Measurements from ENCODE around the gene MRPL2.
"Not testable (repeated sequence)": the region's sequence is repeated elsewhere in the genome, so short reads cannot be mapped to it uniquely, and the experiment has no call there.

The MRPL2 gene

DNA sequence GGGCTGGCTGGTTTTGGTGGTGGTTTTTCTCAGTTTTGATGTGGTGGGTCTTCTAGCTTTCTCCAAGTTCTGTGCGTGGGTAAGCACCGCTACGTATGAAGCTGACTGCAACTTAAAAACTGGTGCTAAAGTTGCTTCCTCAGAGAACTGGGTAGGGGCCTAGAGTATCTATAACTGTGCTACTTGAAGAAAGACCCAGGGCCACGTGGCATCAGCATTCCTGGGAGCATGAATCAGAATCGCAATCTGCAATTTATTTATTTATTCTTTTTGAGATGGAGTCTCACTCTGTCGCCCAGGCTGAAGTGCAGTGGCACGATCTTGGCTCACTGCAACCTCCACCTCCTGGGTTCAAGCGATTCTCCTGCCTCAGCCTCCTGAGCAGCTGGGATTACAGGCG, 22.7 kb upstream of the MRPL2 start:
- not testable (repeated sequence) for DNase-seq

DNA sequence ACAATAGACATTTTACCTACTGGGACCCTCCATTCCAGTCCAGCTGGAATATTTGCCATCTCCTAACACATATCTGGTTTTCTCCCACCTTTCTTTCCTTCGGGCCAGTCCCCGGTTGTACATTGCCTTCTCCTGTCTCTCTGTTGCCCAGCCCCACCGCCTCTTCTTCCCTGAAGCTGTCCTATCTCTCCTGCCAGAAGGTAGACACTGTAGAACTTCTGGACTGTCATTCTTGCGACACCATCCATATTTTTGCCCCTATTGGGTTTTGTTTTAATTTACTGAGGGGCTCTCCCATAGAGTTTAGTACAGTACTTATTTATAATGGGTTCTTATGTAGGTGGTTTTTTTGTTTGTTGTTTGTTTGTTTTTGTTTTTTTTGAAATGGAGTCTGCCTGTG, 21.8 kb upstream of the MRPL2 start:
- DNase-seq = no peak

DNA sequence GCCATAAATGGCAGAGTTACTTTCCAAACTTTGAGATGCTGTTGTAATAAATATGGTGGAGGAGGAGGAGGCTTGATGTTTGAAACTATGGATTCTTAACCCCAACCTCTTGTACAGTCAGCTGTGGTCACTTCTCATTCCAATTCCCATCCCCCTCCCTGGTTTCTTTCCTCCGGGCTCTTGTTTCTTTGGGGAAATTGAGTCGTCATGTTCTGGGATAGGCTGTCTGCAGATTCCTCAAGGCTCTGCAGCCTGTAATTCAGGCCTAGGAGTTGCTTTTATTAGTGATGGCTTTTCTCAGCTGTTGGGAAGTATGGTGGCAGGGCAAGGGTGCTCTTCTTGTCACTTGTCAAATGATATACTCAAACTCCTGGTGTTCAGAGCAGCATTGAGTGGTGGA, 19.5 kb upstream of the MRPL2 start:
- no peak for DNase-seq

DNA sequence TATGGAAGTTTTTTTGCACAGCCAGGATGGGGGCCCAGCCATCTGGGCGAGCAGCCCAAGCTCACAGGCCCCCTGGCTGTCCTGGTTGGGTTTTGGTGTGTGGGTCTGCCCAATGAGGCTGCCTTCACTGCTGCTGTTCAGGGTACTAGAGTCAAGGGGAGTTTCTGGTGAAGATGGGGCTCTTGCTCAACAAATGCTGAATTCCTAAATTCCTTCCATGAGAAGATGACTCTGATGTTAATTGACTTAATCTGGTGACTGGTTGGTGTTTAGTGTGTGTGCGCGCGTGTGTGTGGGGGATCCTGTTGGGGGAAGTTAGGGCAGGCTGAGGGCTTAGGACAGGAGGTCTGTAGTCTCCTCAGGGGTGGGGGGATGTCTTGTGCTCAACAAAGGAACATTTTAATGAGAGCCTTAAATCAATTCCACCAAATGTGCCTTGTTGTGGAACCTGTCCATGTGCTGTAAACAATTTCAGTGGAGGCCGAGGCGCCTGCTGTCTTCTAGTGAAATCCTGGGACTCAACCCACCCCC, 18.8 kb upstream of the MRPL2 start:
- DNase-seq = no peak

DNA sequence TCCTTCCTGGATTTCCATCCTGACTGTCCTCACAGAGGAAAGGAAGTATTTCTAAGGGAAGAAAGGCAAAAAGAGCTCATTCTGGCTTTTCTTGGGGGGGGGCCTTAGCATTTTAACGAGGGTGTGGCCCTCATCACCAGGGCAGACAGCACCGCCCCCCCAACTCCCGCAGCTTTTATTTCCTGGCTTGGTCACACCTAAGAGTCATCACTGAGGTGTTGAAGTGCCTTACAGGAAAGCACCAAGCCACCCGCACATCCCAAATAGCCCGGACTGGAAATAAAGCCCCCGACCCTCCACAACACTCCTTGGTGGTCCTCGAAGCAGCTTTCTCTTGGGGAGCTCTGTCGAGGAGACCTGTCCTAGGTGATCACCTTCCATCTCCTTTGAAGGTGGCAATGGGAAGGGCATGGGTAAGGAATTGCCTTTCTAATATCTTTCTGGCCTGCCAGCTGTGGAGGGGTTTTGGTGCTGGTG, 18.1 kb upstream of the MRPL2 start:
- no peak for DNase-seq

DNA sequence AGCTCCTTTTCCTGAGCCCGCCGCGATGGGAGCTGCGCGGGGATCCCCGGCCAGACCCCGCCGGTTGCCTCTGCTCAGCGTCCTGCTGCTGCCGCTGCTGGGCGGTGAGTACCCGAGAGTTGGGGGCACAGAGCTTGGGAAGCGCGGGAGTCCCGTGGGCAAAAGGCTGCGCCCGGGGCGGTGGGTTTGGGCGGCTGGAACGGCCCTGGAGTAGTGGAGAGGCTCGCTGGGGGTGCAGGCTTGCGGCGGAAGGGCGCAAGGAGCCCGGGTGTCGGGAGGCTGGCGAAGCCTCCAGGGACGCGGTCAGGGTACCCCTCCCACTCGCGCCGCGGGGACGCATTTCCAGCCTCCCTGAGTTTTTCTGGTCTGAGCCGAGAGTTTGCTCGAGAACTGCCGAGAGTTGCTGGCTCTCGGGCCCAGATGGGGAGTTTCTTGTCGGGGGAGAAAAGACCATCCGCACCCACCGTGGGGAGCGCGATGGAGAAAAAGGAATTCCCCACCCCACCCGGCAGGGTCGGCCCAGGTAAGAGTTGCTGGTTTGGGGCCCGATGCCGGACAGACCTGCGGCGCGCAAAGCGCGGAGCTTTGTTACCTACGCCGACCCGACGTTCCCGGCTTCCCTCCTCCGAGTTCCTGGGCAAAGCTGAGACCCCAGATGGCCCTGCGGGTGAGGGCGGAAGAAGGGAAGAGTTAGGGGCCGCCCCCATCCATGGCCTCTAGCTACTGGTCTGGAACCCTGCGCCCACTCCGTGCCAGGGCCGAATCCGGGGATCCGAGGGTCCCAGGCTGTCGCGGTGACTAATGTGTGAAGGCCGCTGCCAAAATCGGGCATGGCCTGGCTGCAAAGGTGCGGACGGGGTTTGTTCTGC, 17.5 kb upstream of the MRPL2 start:
- no peak for DNase-seq

DNA sequence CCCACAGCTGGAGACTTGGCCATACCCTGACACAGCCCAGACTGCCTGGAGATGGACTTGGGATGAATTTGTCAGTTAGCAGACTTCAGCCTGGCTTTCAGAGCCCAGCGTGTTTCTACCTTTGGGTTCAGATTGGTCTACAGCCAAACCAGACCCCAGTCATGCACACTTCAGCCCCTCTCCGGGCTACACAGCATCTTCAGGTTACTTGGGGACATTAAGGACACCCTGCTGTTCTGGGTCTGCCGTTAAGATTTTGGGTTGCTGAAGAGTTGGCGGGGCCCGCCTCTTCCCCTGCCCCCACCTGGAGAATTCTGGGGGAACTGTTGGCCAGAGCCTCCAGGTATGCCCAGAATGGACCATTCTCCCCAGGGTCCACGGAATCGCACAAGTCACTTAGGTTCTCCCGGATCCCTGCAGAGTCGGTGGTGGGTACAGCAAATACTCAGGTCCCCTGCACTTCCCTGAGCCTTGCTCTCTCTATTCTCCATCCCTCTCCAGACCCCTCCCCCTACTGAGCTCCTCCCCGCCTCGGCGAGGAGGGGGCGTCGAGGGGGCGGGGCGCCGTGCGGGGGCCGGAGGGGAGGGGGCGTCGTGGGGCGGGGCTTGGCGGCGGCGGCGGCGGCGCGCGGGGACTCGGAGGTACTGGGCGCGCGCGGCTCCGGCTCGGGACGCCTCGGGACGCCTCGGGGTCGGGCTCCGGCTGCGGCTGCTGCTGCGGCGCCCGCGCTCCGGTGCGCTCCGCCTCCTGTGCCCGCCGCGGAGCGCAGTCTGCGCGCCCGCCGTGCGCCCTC, 16.6 kb upstream of the MRPL2 start, which contains the start of gene PTK7:
TSS of gene PTK7 (plus strand) at position 645 of the 794 bp plus-strand sequence. CDS start 175 bp downstream, outside the sequence.
- DNase-seq = peak; percentile 34 to 48

DNA sequence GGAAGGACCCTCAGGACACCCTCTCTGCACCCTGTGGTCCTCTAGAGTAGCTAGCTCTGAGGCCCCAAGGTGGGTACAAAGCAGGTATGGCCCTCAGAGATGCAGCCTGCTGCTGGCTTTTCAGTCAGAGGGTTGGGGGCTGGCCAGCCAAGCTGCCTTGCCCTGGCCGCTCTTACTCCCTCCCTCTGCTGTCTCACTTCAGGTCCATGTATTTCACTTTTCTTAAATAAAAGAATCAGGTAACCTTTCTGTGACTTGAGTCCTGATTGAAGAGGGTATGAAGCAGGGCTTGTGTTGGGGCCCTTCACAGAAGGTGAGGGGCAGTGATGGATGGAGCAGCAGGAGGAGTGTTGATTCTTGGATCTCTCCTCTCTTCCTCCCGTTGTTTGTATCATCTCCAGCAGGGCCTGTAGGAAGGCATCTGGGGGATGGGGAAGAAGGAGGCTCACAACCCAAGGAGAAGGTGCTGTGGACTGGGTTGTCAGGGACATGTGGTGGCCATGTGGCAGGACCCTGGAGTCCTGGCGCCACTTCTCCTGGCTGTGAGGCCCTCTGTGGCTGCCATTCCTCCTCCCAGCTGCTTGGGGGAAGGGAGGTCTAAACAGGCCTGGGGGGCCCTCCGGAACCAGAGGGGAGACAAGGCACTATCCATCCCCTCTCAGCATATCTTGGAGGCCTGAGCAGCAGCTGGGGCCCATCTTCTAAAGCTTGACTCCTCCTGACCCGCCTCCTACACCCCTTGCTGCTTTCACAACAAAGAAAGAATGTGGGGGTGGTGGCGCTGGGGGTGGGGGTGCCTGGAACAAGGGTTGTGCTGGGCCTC, 15.8 kb upstream of the MRPL2 start:
- no peak for DNase-seq

DNA sequence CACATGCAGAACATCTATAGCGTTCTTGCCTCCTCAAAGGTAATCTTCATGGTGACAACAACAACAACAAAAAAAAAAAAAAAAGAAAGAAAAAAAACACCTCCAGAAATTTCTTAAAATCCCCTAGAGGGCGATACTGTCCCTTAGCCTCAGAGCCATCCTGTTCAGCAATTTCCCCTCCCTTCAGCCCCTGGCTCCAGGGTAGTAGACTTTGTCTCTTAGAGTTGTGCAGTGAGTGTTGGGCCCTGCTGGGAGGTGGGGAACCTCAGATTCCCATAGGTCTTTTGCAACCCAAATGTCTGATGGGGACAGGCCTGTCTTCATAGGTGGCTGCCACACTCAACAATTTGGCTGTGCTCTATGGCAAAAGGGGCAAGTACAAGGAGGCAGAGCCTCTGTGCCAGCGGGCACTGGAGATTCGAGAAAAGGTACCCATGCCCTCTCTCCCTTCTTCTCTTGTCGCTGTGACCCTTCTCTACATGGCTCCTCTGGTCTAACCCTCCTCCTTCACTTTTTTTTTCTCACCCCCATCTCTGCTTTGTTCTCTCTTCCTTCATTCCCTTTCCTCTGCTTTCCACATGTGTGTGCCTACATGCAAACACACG, 10.9 kb upstream of the MRPL2 start:
- DNase-seq = no peak

DNA sequence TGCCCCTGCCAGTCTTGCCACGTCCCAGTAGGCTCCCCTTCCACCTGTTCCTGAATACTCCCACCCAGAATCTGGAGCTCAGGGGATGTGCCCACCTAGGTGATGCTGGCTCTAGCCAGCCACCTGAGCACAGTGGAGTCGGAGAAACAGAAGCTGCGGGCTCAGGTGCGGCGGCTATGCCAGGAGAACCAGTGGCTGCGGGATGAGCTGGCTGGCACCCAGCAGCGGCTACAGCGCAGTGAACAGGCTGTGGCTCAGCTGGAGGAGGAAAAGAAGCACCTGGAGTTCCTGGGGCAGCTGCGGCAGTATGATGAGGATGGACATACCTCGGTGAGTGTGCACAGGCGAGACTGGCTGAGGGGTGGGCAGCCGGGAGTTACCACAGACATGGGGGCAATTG, 3.6 kb upstream of the MRPL2 start:
- DNase-seq = no peak

DNA sequence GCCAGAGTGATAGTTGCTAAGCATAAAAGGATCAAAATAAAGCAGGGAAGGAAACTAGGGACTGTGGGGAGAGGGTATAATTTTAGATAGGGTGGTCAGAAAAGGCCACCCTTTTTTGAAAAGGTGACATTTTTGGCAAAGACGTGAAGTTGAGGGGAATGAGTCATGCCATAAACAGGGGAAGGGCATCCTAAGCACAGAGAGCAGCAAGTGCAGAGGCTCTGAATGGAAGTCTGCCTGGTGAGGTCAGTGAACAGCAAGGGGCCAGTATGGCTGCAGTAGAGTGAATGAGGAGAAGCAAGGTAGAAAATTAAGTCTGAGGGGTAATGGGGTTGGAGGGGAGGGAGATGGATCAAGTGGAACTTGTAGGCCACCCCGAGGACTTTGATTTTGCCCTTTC, 2.6 kb upstream of the MRPL2 start:
- no peak for DNase-seq

DNA sequence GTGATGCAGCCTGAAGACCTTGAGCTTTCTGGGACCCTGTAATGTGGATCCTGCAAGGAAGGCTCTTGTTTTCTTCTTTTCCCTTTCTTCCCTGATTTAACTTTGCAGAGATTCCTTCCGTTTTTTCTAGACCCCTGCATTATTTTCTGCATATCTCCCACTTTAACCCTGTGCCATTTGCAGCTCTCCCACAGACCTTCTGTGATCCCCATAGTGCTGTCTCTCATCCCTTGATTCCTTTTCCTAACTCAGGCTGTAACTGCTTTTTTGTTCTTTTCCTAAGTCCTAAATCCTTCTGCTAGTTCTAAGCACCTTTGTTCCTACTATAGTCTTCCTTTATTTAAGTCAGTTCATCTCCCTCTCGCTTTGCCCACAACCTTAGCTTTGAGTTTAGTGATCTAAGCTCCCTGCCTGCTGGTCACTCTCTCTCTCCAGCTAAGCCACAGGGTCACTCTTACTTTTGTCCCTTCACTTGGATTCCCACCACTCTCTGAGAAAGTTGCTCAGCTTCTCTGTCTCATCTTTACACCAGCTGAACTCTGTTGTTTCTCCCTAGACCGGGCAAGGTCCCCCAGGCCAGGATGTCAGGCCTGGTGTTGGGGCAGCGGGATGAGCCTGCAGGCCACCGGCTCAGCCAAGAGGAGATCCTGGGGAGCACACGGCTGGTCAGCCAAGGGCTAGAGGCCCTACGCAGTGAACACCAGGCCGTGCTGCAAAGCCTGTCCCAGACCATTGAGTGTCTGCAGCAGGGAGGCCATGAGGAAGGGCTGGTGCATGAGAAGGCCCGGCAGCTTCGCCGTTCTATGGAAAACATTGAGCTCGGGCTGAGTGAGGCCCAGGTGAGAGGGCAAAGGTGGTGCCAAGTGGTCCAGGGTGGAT, 1.8 kb upstream of the MRPL2 start:
- DNase-seq = no peak

DNA sequence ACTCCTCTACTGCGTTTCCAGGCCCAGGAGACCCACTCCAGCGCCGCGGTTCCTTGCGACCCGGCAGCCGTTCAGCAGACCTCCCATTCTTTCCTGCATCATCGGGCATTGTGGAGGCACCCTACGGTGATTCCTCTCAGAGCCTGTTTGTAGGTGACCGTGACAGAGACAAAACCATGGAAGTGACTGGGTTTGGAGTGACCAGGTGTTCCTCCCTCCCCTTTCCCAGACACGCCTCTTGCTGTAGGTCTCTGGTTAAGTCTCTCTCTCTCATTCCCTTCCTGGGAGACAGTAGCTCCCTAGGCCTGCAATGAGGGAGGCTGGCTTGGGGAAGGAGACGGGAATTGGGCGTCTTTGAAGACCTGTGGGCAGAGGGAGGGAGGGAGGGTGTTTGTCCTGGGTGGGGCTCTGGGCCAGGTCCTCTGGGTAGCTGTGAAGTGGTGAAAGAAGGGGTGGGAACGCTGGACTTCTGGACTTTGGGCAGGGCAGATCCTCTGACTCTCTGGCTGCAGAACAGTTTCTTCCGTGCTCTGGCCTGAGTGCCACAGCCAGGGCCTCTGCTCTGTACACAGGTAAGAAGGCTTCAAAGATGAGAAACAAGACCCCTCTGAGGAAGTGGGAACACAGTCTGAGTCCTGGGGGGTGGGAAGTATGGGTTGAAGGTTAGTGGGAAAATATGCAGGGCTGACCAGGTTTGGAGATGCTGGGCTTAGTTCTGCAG, 960 bp upstream of the MRPL2 start:
- DNase-seq = no peak

DNA sequence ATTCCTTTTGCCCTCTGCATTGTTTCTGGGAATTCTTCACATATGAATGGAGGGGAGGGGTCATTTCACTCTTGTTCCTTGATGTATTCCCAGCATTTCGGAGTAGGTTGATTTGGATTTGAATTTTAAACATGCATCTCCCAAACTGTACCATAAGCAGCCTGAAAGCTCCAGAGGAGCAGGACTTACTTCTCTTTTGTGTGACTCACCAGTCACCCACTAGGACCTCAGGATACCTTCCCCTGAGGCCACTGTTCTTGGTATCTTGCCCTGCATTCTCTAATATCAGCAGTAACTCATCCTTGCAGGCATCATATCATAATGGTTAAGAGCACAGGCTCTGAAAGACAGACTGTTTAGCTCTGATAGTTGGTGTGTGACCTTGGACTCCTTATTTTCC, 703 bp downstream of the MRPL2 start:
- no peak for DNase-seq

DNA sequence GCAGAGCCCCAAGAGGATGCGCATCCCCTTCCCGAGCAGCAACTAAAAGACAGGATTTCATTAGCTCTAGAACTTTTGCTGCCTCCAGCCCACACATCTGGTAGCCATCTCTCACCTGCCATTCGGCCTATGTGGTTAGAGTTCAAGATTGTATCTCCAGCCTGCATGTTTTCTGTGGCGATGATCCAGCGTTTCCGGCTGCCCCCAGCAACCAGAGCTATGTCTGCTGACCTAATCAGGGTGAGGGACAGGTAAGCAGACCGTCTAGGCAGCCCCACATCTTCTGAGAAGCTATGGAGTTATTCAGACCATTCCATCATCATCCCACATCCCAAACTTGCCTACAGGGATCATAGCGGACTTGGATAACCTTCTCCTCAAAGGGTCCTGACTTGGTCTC, 3.3 kb downstream of the MRPL2 start:
- DNase-seq = no peak

DNA sequence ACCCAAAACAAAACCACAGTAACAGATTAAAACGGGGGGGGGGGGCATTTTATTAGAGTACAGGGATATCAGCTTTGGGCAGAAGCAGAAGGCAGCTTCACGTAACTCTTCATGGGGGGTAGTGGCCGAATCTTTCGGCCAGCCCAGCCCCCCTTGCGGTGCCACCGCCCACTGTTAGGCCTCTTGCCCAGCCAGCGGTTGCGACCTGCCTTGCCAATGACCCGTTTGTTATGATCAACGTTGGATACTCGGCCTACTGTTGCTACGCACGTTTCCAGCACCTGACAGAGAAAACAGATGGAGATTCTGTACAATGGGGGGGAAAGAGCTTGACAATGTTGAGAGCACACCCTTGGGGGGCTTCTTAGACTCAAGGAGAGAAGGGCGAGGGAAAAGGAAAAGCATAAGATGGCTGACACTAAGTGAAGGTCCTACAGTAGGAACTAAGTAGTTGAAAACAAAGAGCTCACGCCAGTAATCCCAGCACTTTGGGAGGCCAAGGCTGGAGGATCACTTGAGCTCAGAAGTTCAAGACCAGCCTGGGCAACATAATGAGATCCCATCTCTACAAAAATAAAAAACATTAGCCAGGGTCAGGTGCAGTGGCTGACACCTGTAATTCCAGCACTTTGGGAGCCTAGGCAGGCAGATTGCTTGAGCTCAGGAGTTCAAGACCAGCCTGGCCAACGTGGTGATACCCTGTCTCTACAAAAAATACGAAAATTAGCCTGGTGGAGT, 4.9 kb downstream of the MRPL2 start:
- no peak for DNase-seq

DNA sequence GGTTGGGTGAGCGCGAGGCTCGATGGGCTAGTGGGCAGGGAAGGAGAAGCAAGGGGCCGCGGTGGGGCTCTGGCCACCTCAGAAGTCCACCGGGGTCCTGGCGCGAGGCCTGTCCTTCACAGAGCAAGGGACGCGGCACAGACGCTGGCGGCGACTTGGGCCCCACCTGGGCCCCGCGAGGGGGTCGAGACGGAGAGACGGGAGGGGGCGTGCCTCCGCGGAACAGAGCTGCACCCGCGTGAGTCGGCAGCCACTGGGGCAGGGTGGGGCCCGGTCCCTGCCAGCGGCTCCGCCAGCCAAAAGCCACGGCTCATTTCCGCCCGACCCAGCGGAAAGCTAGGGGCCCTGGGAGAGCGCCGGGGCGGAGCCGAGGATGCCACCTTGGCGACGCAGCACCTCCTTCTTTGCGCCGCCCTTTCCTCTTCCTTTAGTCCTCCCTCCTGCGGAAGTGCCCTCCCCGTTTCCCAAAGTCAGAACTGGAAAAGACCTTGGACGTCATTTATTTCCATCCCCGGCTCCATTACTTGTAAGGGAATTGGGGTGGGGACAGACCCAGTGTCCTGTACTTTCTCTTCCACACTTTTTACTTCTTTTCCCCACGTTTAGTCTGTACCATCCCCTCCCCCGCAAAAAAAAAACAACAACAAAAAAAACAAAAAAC, 5.6 kb downstream of the MRPL2 start, which contains the start of gene CUL7:
TSS of gene CUL7 (minus strand) at position 307 of the 661 bp plus-strand sequence. CDS start 1,063 bp downstream, outside the sequence.
- peak; percentile 85 to 88 for DNase-seq

DNA sequence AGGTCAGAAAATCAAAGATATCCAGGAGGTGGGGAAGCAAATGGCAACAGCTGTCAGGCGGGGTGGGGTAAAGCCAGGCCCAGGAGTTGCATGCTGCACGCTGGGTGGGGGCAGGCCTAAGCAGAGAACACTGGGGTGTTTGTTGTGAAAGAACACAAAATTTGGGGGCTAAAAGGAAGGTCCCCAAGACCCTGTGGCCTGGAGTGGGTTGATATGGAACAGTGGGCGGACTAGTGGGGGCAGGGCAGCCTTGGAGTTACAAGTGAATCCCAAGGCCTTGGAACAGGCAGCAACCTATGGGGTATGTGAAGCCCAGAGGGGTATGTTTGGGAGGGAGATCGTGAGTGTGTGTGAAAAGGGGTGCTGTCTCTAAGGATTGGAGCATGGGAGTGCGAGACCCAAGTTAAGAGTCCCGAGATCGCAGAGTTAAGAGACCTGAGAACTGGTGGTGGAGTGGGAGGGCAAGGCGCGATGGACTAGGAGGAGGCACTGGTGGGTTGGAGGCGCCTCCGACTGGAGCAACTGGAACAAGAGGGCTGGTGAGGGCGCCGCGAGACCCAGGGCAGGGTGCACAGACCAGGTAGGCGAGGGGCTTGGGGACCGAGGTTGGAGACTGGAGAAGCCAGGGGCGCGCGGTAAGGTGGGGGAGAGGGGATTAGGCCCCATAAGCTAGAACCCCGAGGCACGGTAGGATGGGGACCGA, 6.2 kb downstream of the MRPL2 start:
- DNase-seq = peak; percentile 3 to 23

Data from stimulated activated CD4-positive, alpha-beta T cell treated with anti-CD3 and anti-CD28 coated beads, Interleukin-4, amount 100 ng/mL, for 4 hours (primary cell).